ENCODE data around the gene PPIH. TPM values are rescaled to one million over a fixed set of nuclear protein-coding genes. Genes with fewer than 3 reads are reported as not detected.

PPIH gene
- total RNA-seq, 3 donors from 2014 or later (not counting 1 experiment from before 2014, with no cell fraction given) = 41.2 to 50.3 (median 43.1) TPM

Other genes with a start within 250 kb of the PPIH start
- gene ZMYND12, start 202.4 kb upstream of the PPIH start, total RNA-seq = 1 to 10 TPM in 1 of 3 donors, under 1 TPM in 2; 0.47 to 1.1 (median 0.97) TPM
- gene PPCS, start 201.9 kb upstream of the PPIH start, total RNA-seq = 10 to 100 TPM; 44.2 to 54.5 (median 50.2) TPM
- 1 to 10 TPM; 4.5 to 6.1 (median 5.0) TPM for gene CCDC30, start 195.1 kb upstream of the PPIH start, total RNA-seq
- gene YBX1, start 24.0 kb downstream of the PPIH start, total RNA-seq = 100 to 1,000 TPM; 239 to 305 (median 279) TPM
- not detected for gene CLDN19, start 81.8 kb downstream of the PPIH start, total RNA-seq
- gene P3H1, start 108.6 kb downstream of the PPIH start, total RNA-seq = 10 to 100 TPM; 29.6 to 40.4 (median 37.9) TPM
- 10 to 100 TPM; 10.1 to 17.1 (median 12.7) TPM for gene C1orf50, start 108.8 kb downstream of the PPIH start, total RNA-seq
- 1 to 10 TPM in 1 of 3 donors, under 1 TPM in 2; 0.18 to 1.4 (median 0.33) TPM for gene TMEM269, start 126.6 kb downstream of the PPIH start, total RNA-seq
- 1 to 10 TPM; 7.0 to 7.5 (median 7.5) TPM for gene ERMAP, start 158.7 kb downstream of the PPIH start, total RNA-seq
- gene SVBP, start 159.0 kb downstream of the PPIH start, total RNA-seq = 10 to 100 TPM; 13.8 to 16.1 (median 15.2) TPM
- gene ZNF691, start 188.2 kb downstream of the PPIH start, total RNA-seq = 1 to 10 TPM; 2.8 to 5.7 (median 5.2) TPM

Measured in natural killer cell (primary cell).